ENCODE data around the gene GALNT5. TPM values are rescaled to one million over a fixed set of nuclear protein-coding genes. Genes with fewer than 3 reads are reported as not detected.

The GALNT5 gene
- polyA plus RNA-seq, 1 donor (not counting 4 experiments of a cell fraction or from before 2014, with no cell fraction given): 8.3 TPM

- Histone ChIP-seq H3K79me2 (ENCODE audit: control insufficient read depth, insufficient read depth, low read length) (no peaks in the 10 kb centered on the region), H3K4me2 (ENCODE audit: control insufficient read depth, extremely low read depth, insufficient read depth, low read depth, low read length) (no peak overlapping the region), H3K9me1 (ENCODE audit: control insufficient read depth, extremely low read depth, insufficient read depth, low read length) (no peaks in the 10 kb centered on the region), H3K36me3 (ENCODE audit: control insufficient read depth in 2 of 2, extremely low read depth in 1 of 2, insufficient read depth in 2 of 2, low read length in 2 of 2) (no peaks in the 10 kb centered on the region), H3K27me3 (ENCODE audit: control insufficient read depth, extremely low read depth, insufficient read depth, low read length) (no peaks in the 10 kb centered on the region), H3K27ac (ENCODE audit: control insufficient read depth, insufficient read depth, low read length) (no peak overlapping the region), H4K20me1 (ENCODE audit: control insufficient read depth, extremely low read depth, insufficient read depth, low read length) (no peaks in the 10 kb centered on the region), H3K9ac (ENCODE audit: control insufficient read depth, extremely low read depth, insufficient read depth, low read length) (no peak overlapping the region), H2AFZ (ENCODE audit: control insufficient read depth, low read length) (no peak overlapping the region), H3K4me3 (ENCODE audit: control insufficient read depth in 2 of 3, extremely low read depth in 1 of 3, insufficient read depth in 2 of 3, low read depth in 1 of 3, low read length in 3 of 3) (no peak overlapping the region), H3K9me3 (ENCODE audit: control insufficient read depth, low read depth, low read length) (no peaks in the 10 kb centered on the region), H3K4me1 (ENCODE audit: control insufficient read depth, extremely low read depth, insufficient read depth, low read length) (no peaks in the 10 kb centered on the region)
- FAIRE-seq (no peak), DNase-seq (ENCODE audit: low read depth, low spot score) (no peak)
- TF ChIP-seq, protein P1, sequence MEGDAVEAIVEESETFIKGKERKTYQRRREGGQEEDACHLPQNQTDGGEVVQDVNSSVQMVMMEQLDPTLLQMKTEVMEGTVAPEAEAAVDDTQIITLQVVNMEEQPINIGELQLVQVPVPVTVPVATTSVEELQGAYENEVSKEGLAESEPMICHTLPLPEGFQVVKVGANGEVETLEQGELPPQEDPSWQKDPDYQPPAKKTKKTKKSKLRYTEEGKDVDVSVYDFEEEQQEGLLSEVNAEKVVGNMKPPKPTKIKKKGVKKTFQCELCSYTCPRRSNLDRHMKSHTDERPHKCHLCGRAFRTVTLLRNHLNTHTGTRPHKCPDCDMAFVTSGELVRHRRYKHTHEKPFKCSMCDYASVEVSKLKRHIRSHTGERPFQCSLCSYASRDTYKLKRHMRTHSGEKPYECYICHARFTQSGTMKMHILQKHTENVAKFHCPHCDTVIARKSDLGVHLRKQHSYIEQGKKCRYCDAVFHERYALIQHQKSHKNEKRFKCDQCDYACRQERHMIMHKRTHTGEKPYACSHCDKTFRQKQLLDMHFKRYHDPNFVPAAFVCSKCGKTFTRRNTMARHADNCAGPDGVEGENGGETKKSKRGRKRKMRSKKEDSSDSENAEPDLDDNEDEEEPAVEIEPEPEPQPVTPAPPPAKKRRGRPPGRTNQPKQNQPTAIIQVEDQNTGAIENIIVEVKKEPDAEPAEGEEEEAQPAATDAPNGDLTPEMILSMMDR (optimal IDR thresholded peaks at IDR 0.05 in 1 of 3, IDR thresholded peaks at IDR 0.05 in 1 of 3, conservative IDR thresholded peaks at IDR 0.05 in 1 of 3; ENCODE audit: extremely low read depth in 1 of 3, insufficient read depth in 2 of 3, low read length in 3 of 3): no peak
- no peak for TF ChIP-seq EZH2 (IDR thresholded peaks at IDR 0.05; ENCODE audit: low read length)
- dilution Hi-C loops (cut with MboI; ENCODE audit: extremely low pct_ligation_motif_present, low sequenced_read_pairs): no loop called here
Measured at GRCh38 chr2:157349949-157350515, 92.5 kb downstream of the GALNT5 start.

DNA sequence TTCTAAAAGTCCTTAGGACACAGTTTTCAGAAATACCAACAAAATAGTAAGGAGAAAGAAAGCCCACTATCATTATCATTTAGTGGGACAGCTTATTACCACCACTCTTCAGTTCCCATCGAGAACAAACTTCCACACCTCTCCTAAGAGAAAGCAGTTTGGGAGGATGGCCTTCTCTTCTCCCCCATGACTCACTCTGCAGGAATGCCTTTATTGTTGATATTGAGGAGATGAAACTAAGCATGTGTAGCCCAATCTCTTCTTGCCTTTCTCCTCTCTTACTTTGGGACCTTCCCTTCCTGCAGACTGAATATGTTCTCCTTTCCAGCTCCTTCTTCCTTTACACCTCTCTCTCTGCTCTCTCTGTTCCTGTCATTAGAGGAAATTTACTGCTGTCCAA, 98.1 kb downstream of the GALNT5 start:
- TF ChIP-seq EZH2 (IDR thresholded peaks at IDR 0.05; ENCODE audit: low read length): no peak
- TF ChIP-seq, protein P1 (optimal IDR thresholded peaks at IDR 0.05 in 1 of 3, IDR thresholded peaks at IDR 0.05 in 1 of 3, conservative IDR thresholded peaks at IDR 0.05 in 1 of 3; ENCODE audit: extremely low read depth in 1 of 3, insufficient read depth in 2 of 3, low read length in 3 of 3): no peak
- no peaks in the 10 kb centered on the region for H3K27me3 ChIP-seq (ENCODE audit: control insufficient read depth, extremely low read depth, insufficient read depth, low read length)
- H3K27ac ChIP-seq (ENCODE audit: control insufficient read depth, insufficient read depth, low read length): no peak overlapping the region
- dilution Hi-C loops (cut with MboI; ENCODE audit: extremely low pct_ligation_motif_present, low sequenced_read_pairs): no loop called here
- no peaks in the 10 kb centered on the region for H3K36me3 ChIP-seq (ENCODE audit: control insufficient read depth in 2 of 2, extremely low read depth in 1 of 2, insufficient read depth in 2 of 2, low read length in 2 of 2)
- no peak overlapping the region for H3K4me3 ChIP-seq (ENCODE audit: control insufficient read depth in 2 of 3, extremely low read depth in 1 of 3, insufficient read depth in 2 of 3, low read depth in 1 of 3, low read length in 3 of 3)
- no peaks in the 10 kb centered on the region for H3K9me3 ChIP-seq (ENCODE audit: control insufficient read depth, low read depth, low read length)
- FAIRE-seq (peak; percentile 58), DNase-seq (ENCODE audit: low read depth, low spot score) (no peak)
- H2AFZ ChIP-seq (ENCODE audit: control insufficient read depth, low read length): no peak overlapping the region
- H3K79me2 ChIP-seq (ENCODE audit: control insufficient read depth, insufficient read depth, low read length): no peaks in the 10 kb centered on the region
- no peaks in the 10 kb centered on the region for H4K20me1 ChIP-seq (ENCODE audit: control insufficient read depth, extremely low read depth, insufficient read depth, low read length)
- no peak overlapping the region for H3K4me2 ChIP-seq (ENCODE audit: control insufficient read depth, extremely low read depth, insufficient read depth, low read depth, low read length)
- H3K9ac ChIP-seq (ENCODE audit: control insufficient read depth, extremely low read depth, insufficient read depth, low read length): no peak overlapping the region
- peaks cover 3% of the 10 kb centered on the region for H3K4me1 ChIP-seq (ENCODE audit: control insufficient read depth, extremely low read depth, insufficient read depth, low read length)
- no peaks in the 10 kb centered on the region for H3K9me1 ChIP-seq (ENCODE audit: control insufficient read depth, extremely low read depth, insufficient read depth, low read length)
